HEK293 (cell line): ENCODE results near the gene SETD5.

Source experiments
- CTCF ChIA-PET: fragments of 350-600 bp; formaldehyde crosslinking; extraction: SDS; loops from one replicate; lab custom pipeline; 2021; ENCODE audit warnings: antibody characterized with exemption; lab: Yijun Ruan, JAX
- POLR2A ChIA-PET: fragments of 300-600 bp; formaldehyde crosslinking; extraction: SDS; loops from one replicate; lab custom pipeline; 2020; ENCODE audit warnings: antibody characterized with exemption, inconsistent platforms; lab: Yijun Ruan, JAX
- H3K27ac ChIP-seq: fragments of 200-500 bp; sonication (Bioruptor generic); 2 replicates; pipeline ENCODE4 v1.5.1; 2014; ENCODE audit warnings: low read depth, low read length, control low read depth, inconsistent platforms; ENCODE audit errors: extremely low read depth
- H3K36me3 ChIP-seq, 2 experiments: fragments of 200-500 bp in 1 of 2; sonication (Bioruptor generic) in 1 of 2; 1 replicate in 1 of 2; 2 replicates in 1 of 2; pipeline ENCODE4 v1.5.1; 2014 to 2017; ENCODE audit warnings: inconsistent platforms in 2 of 2, low read length in 2 of 2; ENCODE audit not compliant: control insufficient read depth in 2 of 2, insufficient read depth in 1 of 2
- H3K4me1 ChIP-seq: fragments of 200-500 bp; sonication (Bioruptor generic); 2 replicates; pipeline ENCODE4 v1.5.1; 2014; ENCODE audit warnings: mild to moderate bottlenecking, low read length, inconsistent platforms; ENCODE audit not compliant: control insufficient read depth, insufficient read depth
- H3K4me3 ChIP-seq: 2 replicates; pipeline ENCODE4 v1.5.1; 2011; ENCODE audit warnings: low read depth, mild to moderate bottlenecking, control low read depth, low read length, moderate library complexity
- H3K9me3 ChIP-seq: fragments of 200-500 bp; sonication (Bioruptor generic); 2 replicates; pipeline ENCODE4 v1.5.1; 2014; ENCODE audit warnings: low read depth, low read length, inconsistent platforms; ENCODE audit not compliant: control insufficient read depth, insufficient read depth
- CTCF ChIP-seq: fragments of 450-650 bp; formaldehyde crosslinking; IDR thresholded peaks from 2 replicates; pipeline ENCODE4 v1.5.1; 2016; ENCODE audit warnings: missing biosample characterization, missing genetic modification characterization
- GFI1B ChIP-seq: fragments of 450-650 bp; formaldehyde crosslinking; IDR thresholded peaks from 2 replicates; pipeline ENCODE4 v1.5.1; 2016; ENCODE audit warnings: missing biosample characterization, missing genetic modification characterization
- KLF10 ChIP-seq: fragments of 450-650 bp; IDR thresholded peaks from 2 replicates; pipeline ENCODE4 v1.5.1; 2018; ENCODE audit warnings: missing biosample characterization, mild to moderate bottlenecking, missing genetic modification characterization
- KLF17 ChIP-seq: fragments of 450-650 bp; formaldehyde crosslinking; IDR thresholded peaks from 2 replicates; pipeline ENCODE4 v1.5.1; 2016; ENCODE audit warnings: missing biosample characterization, missing genetic modification characterization
- KLF7 ChIP-seq: fragments of 450-650 bp; formaldehyde crosslinking; IDR thresholded peaks from 2 replicates; pipeline ENCODE4 v1.5.1; 2016; ENCODE audit warnings: missing biosample characterization, missing genetic modification characterization, borderline replicate concordance
- MZF1 ChIP-seq: fragments of 450-650 bp; formaldehyde crosslinking; IDR thresholded peaks from 2 replicates; pipeline ENCODE4 v1.5.1; 2017; ENCODE audit warnings: missing biosample characterization, missing genetic modification characterization, borderline replicate concordance
- PATZ1 ChIP-seq: fragments of 450-650 bp; formaldehyde crosslinking; IDR thresholded peaks from 2 replicates; pipeline ENCODE4 v1.5.1; 2016; ENCODE audit warnings: missing biosample characterization, missing genetic modification characterization
- PRDM4 ChIP-seq: fragments of 450-650 bp; formaldehyde crosslinking; IDR thresholded peaks from 2 replicates; pipeline ENCODE4 v1.5.1; 2017; ENCODE audit warnings: missing biosample characterization, missing genetic modification characterization
- YY1 ChIP-seq: fragments of 450-650 bp; formaldehyde crosslinking; IDR thresholded peaks from 2 replicates; pipeline ENCODE4 v1.5.1; 2018; ENCODE audit warnings: missing biosample characterization, missing genetic modification characterization
- ZBTB17 ChIP-seq: fragments of 450-650 bp; formaldehyde crosslinking; IDR thresholded peaks from 2 replicates; pipeline ENCODE4 v1.5.1; 2016; ENCODE audit warnings: missing biosample characterization, missing genetic modification characterization
- ZBTB21 ChIP-seq: fragments of 450-650 bp; formaldehyde crosslinking; IDR thresholded peaks from 2 replicates; pipeline ENCODE4 v1.5.1; 2017; ENCODE audit warnings: missing biosample characterization, missing genetic modification characterization
- ZBTB48 ChIP-seq: fragments of 450-650 bp; formaldehyde crosslinking; IDR thresholded peaks from 2 replicates; pipeline ENCODE4 v1.5.1; 2016; ENCODE audit warnings: missing biosample characterization, missing genetic modification characterization
- ZFHX2 ChIP-seq: fragments of 450-650 bp; formaldehyde crosslinking; conservative IDR thresholded peaks from 2 replicates; pipeline ENCODE4 v1.5.1; 2016; ENCODE audit warnings: missing biosample characterization, missing genetic modification characterization
- ZNF114 ChIP-seq: fragments of 450-650 bp; formaldehyde crosslinking; IDR thresholded peaks from 2 replicates; pipeline ENCODE4 v1.5.0; 2017; ENCODE audit warnings: missing biosample characterization, missing genetic modification characterization
- ZNF132 ChIP-seq: fragments of 450-650 bp; formaldehyde crosslinking; IDR thresholded peaks from 2 replicates; pipeline ENCODE4 v1.5.1; 2017; ENCODE audit warnings: missing biosample characterization, missing genetic modification characterization, borderline replicate concordance
- ZNF138 ChIP-seq: fragments of 450-650 bp; formaldehyde crosslinking; IDR thresholded peaks from 2 replicates; pipeline ENCODE4 v1.5.1; 2016; ENCODE audit warnings: missing biosample characterization, missing genetic modification characterization, borderline replicate concordance
- ZNF221 ChIP-seq: fragments of 450-650 bp; formaldehyde crosslinking; IDR thresholded peaks from 2 replicates; pipeline ENCODE4 v1.5.1; 2017; ENCODE audit warnings: missing biosample characterization, missing genetic modification characterization, borderline replicate concordance
- ZNF223 ChIP-seq: fragments of 450-650 bp; formaldehyde crosslinking; IDR thresholded peaks from 2 replicates; pipeline ENCODE4 v1.5.1; 2016; ENCODE audit warnings: missing biosample characterization, missing genetic modification characterization
- ZNF24 ChIP-seq: fragments of 450-650 bp; formaldehyde crosslinking; IDR thresholded peaks from 2 replicates; pipeline ENCODE4 v1.5.1; 2016; ENCODE audit warnings: missing biosample characterization, missing genetic modification characterization
- ZNF426 ChIP-seq: fragments of 450-650 bp; formaldehyde crosslinking; IDR thresholded peaks from 2 replicates; pipeline ENCODE4 v1.5.1; 2017; ENCODE audit warnings: missing biosample characterization, missing genetic modification characterization, mild to moderate bottlenecking, inconsistent platforms, moderate library complexity
- ZNF433 ChIP-seq: fragments of 450-650 bp; formaldehyde crosslinking; IDR thresholded peaks from 2 replicates; pipeline ENCODE4 v1.5.1; 2016; ENCODE audit warnings: missing biosample characterization, missing genetic modification characterization, low read depth
- ZNF529 ChIP-seq: fragments of 450-650 bp; formaldehyde crosslinking; IDR thresholded peaks from 2 replicates; pipeline ENCODE4 v1.5.1; 2017; ENCODE audit warnings: missing genetic modification characterization, missing biosample characterization; ENCODE audit not compliant: insufficient replicate concordance
- ZNF560 ChIP-seq: fragments of 450-650 bp; formaldehyde crosslinking; IDR thresholded peaks from 2 replicates; pipeline ENCODE4 v1.5.1; 2017; ENCODE audit warnings: missing biosample characterization, missing genetic modification characterization, borderline replicate concordance
- ZNF626 ChIP-seq: fragments of 450-650 bp; sonication (Bioruptor Pico); formaldehyde crosslinking; IDR thresholded peaks from 2 replicates; pipeline ENCODE4 v1.5.1; 2018; ENCODE audit warnings: missing biosample characterization, missing genetic modification characterization, inconsistent platforms
- ZNF664 ChIP-seq: fragments of 450-650 bp; formaldehyde crosslinking; IDR thresholded peaks from 2 replicates; pipeline ENCODE4 v1.5.1; 2016; ENCODE audit warnings: missing biosample characterization, missing genetic modification characterization
- ZNF704 ChIP-seq: fragments of 450-650 bp; formaldehyde crosslinking; IDR thresholded peaks from 2 replicates; pipeline ENCODE4 v1.5.1; 2016; ENCODE audit warnings: missing biosample characterization, missing genetic modification characterization
- ZNF768 ChIP-seq: fragments of 450-650 bp; formaldehyde crosslinking; IDR thresholded peaks from 2 replicates; pipeline ENCODE4 v1.5.1; 2018; ENCODE audit warnings: missing biosample characterization, mild to moderate bottlenecking, missing genetic modification characterization
- ZNF776 ChIP-seq: fragments of 450-650 bp; formaldehyde crosslinking; IDR thresholded peaks from 2 replicates; pipeline ENCODE4 v1.5.0; 2017; ENCODE audit warnings: missing biosample characterization, missing genetic modification characterization, borderline replicate concordance
- ZNF792 ChIP-seq: fragments of 450-650 bp; formaldehyde crosslinking; IDR thresholded peaks from 2 replicates; pipeline ENCODE4 v1.5.1; 2016; ENCODE audit warnings: missing biosample characterization, missing genetic modification characterization
- ZNF830 ChIP-seq: fragments of 450-650 bp; IDR thresholded peaks from 2 replicates; pipeline ENCODE4 v1.5.0; 2018; ENCODE audit warnings: missing biosample characterization, missing genetic modification characterization, low read depth, mild to moderate bottlenecking, moderate library complexity
- ZNF837 ChIP-seq: fragments of 450-650 bp; formaldehyde crosslinking; IDR thresholded peaks from 2 replicates; pipeline ENCODE4 v1.5.1; 2016; ENCODE audit warnings: missing biosample characterization, missing genetic modification characterization
- ZSCAN16 ChIP-seq: fragments of 450-650 bp; formaldehyde crosslinking; IDR thresholded peaks from 2 replicates; pipeline ENCODE4 v1.5.1; 2016; ENCODE audit warnings: missing biosample characterization, missing genetic modification characterization

The SETD5 gene

GRCh38 chr3:9397332-9397905, at the start of gene SETD5 (continued):
- TF ChIP-seq ZSCAN16 (tag by site-specific recombination) (no peak), KLF7 (tag by site-specific recombination) (no peak), ZNF223 (tag by site-specific recombination) (no peak), KLF17 (tag by site-specific recombination) (no peak), ZNF433 (tag by site-specific recombination) (no peak), PRDM4 (tag by site-specific recombination) (no peak), ZNF529 (no peak), ZNF138 (tag by site-specific recombination) (no peak), GFI1B (tag by site-specific recombination) (0 out of 2 replicates have a peak, but pooled peaks have one; percentile 50), ZNF664 (no peak), ZNF426 (tag by site-specific recombination) (no peak), MZF1 (tag by site-specific recombination) (peak; percentile 57; the same call in 1 of the 2 replicates), YY1 (tag by site-specific recombination) (no peak), ZNF221 (no peak), ZNF132 (tag by site-specific recombination) (no peak), ZNF626 (tag by site-specific recombination) (no peak), ZNF830 (tag by site-specific recombination) (no peak), ZBTB21 (tag by site-specific recombination) (no peak), ZNF114 (tag by site-specific recombination) (no peak), ZBTB48 (tag by site-specific recombination) (no peak), ZNF776 (no peak)

GRCh38 chr3:9347887-9348286, 49.5 kb upstream of the SETD5 start:
- ChIA-PET CTCF (interaction anchor here (0.8 to 1.4 kb wide), 4 partner anchors 10 to 46 kb away, joined by 3 to 4 read pairs (median 4); no protein-coding TSS in a partner anchor), POLR2A (no interaction called here)
- H3K4me3 ChIP-seq: no peak overlapping the region
- no peaks in the 10 kb centered on the region for H3K4me1 ChIP-seq
- no peak overlapping the region for H3K27ac ChIP-seq
- H3K9me3 ChIP-seq: no peaks in the 10 kb centered on the region
- H3K36me3 ChIP-seq: no peaks in the 10 kb centered on the region
- TF ChIP-seq ZNF24 (tag by site-specific recombination) (no peak), ZNF837 (tag by site-specific recombination) (no peak), PATZ1 (tag by site-specific recombination) (no peak), ZFHX2 (tag by site-specific recombination) (no peak), ZBTB17 (no peak), ZNF792 (tag by site-specific recombination) (no peak), CTCF (tag by site-specific recombination) (no peak), ZNF704 (tag by site-specific recombination) (no peak), ZNF560 (tag by site-specific recombination) (no peak), KLF10 (tag by site-specific recombination) (no peak), ZNF768 (tag by site-specific recombination) (no peak)
